ENCODE results near the gene LRBA.

Gene LRBA

DNA sequence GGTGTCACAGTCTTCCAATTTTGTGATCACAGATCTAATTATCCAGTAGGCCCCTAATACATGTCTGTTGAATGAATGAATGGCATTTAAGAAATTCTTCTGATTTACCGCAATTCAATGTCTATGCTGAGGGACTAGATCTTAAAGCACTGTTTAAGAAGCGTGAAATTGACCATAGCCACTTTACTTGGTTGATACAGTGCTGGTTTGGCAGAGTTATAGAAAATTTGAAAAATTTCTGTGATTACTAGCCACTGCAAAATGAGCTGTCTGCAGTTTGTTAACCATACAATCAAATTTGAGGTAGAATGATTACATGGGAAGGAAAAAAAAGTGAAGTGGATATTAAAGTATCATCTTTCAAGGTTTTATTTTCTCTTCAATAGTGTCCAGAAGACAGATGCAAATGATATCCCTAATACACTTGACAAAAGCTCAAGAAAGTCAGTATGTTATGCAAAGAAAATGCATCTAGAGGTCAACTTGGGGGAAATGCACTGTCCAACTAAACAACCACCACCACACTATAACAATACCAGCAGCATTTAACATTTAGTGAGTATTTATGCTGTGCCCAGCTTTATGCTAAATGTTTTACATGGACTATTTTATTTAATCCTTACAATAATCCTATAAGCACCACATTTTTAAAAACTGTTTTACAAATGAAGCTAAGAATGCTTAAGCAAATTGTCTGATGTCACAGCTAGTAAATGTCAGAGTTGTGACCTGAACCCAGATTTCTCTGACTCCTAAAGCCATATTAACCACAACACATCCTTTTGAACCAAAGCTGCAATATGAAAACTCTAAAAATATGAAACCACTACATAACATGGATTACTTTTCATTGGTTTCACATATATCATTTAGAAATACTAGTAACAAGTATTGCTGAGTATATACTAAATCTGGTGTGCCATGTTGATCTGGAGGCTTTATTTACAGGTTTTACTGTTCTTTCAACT is 651.1 kb downstream of the LRBA start:
- no peak for DNase-seq (ENCODE audit: low read depth)

DNA sequence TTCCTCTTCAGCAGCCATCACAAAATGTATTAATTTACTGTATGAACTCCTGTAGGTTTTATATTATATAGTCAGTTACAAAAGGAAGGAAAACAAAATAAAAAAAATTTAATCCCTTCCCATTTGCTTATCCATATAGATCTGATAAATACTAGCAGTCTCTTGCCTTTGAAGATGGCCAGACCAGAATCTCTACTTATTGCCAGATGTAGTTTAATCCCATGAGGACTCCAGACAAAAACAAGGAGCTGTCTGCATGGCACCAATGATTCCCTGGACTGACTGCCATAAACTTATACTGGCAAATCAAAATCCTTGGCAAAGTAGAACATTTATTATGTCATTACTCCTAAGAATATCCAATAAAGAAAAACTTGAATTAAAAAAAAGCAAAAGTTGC is 656.4 kb downstream of the LRBA start:
- DNase-seq (ENCODE audit: low read depth): no peak

DNA sequence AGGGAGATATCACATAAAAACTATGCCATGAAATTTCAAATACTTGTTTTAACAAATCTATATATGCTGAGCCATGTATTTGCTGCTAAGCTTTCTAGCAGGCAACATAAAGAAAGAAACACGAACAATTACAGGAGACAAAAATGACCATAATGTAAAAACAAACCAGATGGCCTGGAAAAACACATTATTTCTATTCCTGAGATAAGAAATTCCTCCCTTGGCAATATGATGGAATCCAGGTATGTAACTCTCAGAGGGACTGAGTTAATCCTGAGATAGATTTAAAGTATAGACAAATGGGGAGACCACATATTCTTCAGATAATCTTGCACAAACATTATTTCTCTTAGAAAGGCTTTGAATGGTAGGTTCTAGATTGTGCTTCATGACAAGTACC is 657.3 kb downstream of the LRBA start:
- DNase-seq (ENCODE audit: low read depth): no peak

DNA sequence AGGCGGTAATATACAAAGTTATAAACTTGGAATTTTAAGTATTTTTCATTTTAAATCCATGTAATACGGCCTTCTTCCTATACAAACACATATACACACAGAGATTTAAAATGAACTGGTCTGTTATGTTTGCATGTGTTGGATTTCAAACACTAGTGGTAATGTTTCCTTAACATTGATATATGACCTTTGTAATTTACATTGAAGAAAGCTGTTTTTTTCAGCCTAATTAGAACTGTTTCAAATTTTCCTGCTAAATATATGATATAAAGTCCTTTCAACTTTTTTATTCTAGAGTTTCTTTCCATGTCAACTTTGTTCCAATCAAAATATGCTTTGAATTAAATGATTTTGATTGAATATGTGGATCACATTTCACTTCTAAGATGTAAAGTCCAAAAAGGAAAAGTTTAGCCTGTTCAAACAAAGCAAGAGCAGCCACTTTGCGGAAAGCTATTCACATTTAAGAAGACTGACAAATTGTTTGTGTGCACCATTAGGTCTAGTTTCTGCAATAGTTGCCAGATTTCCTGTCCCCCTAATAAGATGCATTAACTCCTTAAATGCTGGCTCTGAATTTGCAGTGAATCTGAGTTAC is 659.1 kb downstream of the LRBA start:
- no peak for DNase-seq (ENCODE audit: low read depth)

DNA sequence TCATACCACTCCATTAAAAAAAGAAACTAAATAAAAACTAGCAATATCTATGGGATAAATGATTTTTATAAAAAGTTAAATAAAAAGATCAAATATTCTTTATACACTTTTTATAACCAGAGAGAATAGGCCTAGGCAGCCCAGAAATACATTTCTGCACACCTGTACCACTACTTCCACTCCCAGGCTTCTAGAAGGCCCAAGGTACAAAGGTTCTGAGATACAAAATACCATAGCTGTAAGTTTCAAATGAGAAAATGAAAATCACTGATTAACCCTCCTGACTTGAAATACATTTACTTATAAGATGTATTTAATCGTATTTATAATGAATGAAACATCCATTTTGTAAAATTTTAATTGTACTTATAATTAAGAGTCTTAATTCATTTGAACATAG is 659.7 kb downstream of the LRBA start:
- DNase-seq (ENCODE audit: low read depth): no peak

DNA sequence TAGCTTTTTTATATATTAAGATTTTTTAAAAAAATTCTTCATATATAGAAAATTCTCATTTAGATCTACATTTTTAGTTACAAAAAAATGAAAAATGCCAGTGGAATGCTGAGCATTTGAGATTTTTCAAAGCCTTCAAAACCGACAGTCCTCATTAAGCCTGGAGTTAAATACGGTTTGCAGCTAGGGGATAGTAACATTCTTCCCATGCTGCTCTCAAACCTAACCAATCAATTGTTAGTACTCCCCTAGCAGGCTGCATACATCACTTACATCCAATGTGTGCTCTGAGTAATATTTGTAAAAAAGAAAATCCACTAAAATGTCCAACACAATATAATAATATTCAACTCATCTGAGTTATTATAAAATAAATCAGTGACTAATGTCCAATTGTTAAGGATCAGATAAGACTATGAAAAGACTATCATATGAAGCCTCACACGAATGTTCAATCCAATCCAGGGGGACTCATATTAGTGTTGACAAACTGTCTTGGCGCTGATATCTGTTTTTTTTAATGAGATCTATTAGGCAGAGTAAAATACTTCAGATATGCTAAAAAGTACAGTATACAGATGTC is 660.8 kb downstream of the LRBA start:
- no peak for DNase-seq (ENCODE audit: low read depth)

DNA sequence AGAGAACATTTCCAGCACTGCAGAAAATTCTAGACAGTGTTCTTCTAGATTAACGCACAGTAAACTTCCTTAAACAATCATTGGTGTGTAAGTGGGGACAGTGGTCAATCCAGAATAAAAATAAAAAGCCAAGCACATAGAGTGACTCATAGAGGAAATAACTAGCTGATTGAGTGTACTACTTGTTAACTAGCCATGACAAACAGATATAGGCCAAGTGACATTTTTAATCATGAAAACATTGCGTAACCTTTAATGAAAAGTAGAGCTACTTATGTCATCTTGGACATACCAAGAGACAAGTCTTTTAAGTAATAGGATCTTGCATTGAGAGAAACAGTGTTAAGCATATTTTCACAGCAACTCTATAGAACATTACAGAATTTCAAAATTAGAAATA is 667.0 kb downstream of the LRBA start:
- DNase-seq (ENCODE audit: low read depth): no peak

DNA sequence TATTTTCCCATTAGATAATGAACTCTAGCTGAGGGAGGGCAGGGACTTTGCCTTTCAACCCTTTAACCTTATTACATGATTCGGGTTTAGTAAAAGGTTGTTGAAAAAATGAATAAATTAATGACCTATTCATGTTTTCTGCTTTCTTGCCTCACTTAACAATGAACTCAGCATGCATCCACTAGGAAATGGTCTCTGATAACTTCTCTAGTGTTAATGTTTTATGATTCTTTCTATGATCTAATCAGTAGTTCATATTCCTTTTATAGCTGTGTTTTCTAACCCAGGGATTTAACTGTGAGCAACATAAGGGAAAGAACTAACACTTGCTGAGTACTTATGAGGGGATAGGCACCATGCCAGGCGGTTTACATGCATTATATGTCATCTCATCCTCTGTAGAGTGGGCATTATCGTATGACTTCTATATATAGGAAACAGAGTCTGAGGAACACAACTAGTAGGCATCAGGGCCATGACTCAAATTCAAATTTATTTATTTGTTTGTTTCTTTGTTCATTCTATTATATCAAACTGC is 669.8 kb downstream of the LRBA start:
- DNase-seq (ENCODE audit: low read depth): no peak

DNA sequence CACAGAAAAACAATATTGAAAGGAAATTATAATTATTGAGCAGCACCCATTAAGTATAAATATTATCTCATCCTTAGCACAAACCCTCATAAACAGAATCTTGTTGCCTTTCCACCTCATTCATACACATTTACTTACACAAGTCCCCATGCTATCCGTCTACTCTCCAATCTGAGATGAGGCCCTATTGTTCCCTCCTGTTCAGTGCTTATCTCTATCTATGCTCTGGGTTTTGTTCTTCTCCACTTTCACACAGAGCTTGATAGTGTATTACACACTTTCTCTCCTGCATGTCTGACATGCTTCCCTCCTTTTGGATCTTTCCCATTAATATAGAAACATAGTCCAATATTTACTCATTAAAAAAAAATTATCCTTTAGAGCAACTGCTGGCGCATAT is 671.3 kb downstream of the LRBA start:
- no peak for DNase-seq (ENCODE audit: low read depth)

DNA sequence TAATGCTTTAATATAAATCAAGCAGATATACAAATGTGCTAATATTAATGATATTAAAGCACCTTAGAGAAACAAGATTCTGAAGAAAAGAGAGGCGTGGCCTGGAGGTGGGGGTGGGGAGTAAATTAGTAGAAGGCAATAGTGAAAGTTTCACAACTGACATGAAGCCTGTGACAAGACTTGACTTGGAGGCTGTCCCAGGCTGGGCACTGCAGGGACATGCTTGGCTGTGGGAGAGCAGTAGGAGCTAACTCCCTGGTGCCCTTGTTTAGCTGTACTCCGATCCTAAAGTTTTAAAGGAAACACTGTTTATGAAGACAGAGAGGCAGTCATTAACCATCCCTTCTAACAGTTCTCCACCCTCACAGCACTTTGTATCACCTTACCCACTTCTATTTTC is 672.1 kb downstream of the LRBA start:
- DNase-seq (ENCODE audit: low read depth): no peak

DNA sequence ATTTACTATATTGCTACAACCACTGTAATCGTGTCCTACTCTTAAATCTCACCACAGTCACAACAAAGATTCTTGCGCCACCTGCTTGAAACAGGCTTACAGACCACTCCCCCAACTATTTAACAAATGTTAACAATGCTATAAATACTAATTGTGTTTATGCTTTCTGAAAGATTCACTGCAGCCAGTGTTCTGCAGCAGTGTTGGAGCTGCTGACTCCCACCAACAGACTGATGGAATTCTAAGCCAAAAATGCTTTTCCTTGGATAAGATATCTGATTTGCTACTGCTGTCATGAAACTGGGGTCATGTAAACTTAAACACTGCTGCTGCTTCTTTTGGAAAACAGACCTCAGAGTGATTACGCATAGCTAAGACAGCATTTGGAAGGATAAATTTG is 677.4 kb downstream of the LRBA start:
- no peak for DNase-seq (ENCODE audit: low read depth)

DNA sequence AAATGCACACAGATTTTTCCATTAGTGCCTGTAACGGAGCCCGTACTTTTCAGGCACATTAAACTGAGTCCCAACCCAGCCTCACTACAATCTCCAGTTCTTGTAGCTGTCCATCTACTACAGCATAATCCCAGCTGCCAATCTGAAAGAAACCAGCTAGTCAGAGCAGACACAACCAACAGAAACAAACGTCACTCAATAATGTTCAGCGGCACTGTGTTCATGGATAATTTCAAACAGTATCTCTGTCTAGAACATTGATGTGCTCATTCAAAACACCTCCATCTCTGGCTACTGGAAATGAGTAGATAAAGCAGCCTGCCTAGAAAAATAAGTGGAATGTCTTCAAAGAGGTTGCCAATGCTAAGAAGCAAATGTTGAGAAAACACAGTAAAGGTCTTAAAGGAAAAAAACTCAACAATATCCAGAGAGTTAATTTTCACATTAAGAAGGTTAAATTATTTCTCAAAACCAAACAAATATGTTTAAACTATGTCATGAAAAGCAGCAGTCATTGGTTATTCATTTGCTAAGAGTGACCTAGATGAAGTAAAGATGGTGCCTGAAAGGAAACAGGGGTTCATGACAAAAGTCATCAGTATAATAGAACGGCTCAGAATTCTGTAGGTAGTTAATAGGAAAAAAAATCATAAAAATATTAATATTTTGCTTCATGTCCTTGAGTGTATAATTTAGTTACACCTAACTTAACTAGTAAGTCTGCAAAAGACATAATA is 678.2 kb downstream of the LRBA start:
- no peak for DNase-seq (ENCODE audit: low read depth)

DNA sequence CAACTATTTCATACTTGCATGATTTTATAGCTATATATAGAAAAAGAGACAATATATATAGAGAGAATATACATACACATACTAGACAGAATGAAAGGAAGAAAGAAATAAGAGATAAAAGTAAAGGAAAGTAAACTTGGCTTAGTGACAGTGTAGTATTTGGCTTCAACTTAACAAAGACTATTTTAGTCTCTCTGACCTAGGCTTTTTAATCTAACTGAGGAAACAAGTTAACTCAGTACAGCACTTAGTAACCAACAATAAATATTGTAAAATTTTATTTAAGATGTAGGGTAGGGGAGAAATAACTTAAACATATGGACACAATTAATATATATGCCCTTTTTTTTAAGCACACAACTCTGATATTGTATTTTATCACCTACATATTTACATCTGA is 682.1 kb downstream of the LRBA start:
- no peak for DNase-seq (ENCODE audit: low read depth)

DNA sequence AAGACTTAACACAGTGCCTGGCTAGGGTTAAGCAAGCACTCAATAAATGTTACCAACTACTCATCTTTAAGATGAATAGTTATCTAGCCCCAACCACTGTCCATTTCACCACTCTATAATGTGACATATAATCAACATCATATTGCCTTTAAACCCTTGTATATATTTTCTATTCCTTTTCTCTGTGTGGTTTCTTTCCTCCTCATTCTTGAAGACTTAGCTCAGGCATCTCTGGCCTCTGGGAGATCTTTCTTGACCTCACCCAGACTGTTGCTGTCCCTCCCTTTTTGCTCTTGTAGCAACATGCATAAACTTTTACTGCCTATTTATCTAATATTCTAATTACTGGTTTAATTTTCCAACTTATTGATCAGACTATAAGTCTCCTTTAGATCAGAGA is 683.0 kb downstream of the LRBA start:
- DNase-seq (ENCODE audit: low read depth): no peak

DNA sequence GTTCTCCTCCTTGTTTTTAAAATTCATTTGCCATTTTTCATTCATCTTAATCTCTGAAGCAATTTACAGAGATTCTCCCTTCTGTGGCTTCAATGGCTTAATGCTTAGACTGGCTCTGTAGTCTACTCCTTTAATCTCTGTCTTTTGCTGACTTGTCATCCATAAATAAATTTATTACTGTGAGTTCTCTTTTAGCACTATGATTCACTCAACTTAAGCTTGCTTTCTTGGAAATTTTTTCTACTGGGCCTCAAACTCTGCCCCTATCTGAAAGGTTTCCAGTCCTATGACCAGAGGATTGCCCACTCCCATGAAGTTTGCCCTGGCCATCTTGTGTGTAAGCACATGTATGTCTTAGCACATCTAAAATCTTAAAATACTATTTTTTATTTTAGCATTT is 685.7 kb downstream of the LRBA start:
- DNase-seq (ENCODE audit: low read depth): no peak

DNA sequence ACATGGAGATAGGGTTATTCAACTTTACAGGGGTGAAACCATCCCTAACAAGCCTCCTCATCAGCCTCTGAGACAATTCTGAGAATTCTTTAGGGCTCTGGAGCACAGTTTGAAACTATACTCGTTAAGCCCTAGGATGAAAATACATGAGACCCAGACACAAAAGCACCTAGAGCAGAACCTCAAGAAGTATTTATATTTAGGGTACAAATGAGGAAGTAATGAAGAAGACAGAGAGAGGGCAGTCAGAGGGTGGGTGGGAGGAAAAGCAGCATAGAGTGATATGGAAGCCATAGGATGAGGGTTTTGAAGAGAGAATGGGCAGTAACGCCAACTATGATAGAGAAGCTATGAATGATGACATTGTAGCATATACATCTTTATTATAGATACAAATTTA is 686.6 kb downstream of the LRBA start:
- no peak for DNase-seq (ENCODE audit: low read depth)

DNA sequence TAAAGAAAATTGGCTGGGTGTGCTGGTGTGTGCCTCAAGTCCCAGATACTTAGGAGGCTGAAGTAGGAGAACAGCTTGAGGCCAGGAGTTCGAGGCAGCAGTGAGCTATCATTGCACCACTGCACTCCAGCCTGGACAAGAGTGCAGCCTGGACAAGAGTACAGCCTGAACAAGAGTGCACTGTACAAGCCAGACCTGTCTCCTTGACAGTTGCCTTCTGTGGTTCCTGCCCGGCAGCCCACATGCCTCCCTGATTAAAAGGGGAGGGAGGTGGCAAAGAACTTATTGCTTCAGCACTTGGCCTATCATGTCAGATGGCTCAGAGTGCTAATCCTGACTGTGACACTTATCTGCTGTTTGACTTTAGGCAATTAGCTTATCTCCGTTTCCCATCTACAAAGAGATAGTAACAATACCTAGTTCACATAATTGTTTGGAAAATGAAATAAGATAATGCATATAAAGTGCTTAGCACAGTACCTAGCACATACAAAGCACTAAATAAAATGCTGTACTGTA is 687.8 kb downstream of the LRBA start:
- DNase-seq (ENCODE audit: low read depth): no peak

DNA sequence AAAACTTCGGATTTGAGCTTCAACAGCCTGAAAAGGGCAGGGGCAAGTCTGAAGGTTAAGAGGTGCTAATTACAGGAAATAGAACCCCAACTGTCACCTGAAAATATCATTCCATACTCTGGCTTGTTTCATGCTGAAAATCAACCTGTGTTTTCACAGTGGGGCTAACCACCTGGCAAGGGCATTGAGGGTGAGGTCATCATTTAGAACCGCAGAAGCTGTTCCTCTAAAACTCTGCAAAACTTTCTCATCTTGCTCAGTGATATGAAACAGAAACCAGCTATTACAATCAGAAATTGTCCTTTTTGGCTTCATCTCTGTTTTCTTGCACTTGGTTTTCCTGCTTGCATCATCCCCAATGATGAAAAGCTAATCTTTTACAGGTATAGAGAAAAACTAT is 689.2 kb downstream of the LRBA start:
- no peak for DNase-seq (ENCODE audit: low read depth)

DNA sequence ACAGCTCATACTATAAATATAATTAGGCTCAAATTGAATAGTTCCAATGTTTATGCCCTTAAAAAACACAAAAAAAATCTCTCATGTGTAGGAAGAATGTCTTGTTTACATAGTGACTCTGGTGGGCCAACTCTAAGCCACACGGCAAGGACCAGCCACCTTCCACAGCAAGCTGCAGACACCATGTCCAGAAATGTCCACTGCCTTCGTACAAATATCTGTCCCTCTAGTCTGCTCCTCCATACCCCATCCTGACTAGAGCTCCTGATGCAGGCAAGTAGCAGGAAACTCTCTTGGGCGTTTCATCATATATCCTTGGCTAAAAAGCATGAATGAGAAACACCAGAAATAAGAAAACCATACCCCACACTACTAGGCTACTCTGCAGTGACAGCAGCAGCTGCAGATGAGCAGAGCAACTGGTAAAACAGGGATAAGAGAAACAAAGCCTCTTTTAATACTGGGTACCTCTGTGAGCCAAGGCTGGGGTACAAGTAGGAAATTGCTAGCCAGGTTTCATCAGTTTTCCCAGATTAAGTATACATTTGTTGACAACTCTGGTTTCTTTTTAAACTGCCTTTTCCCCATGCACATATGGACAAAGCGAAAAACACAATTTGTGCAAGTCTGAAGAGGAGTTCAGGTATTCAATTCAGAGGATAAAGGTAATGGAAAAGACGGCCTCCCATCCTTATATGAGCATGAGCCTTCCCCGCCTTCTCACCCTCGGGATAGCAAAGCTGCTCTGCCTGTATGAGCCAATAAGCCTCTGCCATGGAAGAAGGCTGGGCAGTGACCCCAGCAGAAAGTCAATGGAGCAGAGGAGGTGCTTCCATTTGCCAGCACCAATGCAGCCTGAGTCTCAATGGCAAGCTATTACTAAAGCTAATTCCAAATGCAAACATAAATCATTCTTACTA is 691.4 kb downstream of the LRBA start:
- DNase-seq (ENCODE audit: low read depth): no peak

DNA sequence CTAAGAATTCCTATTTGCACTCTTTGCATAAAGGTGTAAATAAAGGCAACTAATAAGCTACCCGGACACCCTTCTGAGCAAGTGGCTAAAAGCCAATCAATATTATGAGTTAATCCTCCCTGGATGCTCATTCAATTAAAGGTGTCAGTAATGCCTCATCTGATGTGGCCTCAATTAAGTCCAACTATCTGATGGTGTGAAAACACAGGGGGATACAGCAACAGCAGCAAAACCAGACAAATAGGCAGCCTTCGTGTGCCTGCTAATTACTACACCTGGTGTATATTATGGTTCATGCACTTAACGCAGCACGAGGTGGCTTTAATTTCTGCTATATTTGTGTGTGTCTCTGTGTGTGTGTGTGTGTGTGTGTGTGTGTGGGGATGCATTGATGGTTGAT is 692.4 kb downstream of the LRBA start:
- no peak for DNase-seq (ENCODE audit: low read depth)

DNA sequence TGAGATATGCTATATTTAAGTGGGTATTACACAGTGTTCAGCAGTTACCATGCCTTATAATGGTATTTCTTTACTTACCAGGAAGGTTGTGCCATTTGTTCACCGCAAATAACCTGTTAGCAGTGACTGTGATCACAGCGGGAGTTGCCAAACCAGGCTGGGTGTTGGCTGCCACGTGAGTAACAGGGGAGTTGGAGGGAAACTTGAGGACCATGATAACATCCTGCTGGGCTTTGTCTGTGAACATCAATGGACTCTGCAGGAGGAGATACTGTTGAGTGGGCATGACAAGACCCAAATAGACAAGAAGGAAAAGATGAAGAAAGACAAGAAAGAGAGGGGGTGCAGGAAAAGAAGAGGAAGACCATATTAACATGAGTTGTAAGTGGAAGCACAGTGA is 694.0 kb downstream of the LRBA start:
- no peak for DNase-seq (ENCODE audit: low read depth)

All from activated T-cell treated with anti-CD3 and anti-CD28 coated beads for 48 hours (primary cell).